K562 (cell line): ENCODE data around the gene BET1L. TPM values are rescaled to one million over a fixed set of nuclear protein-coding genes. Genes with fewer than 3 reads are reported as not detected.
A peak's percentile ranks its signal among the peaks of the same experiment; 100 is the strongest.

Source experiments
- ATF6 ChIP-seq: sonication (generic); formaldehyde crosslinking; IDR thresholded peaks from 2 replicates; pipeline ENCODE4 v1.4.0; 2020; ENCODE audit warnings: mild to moderate bottlenecking, missing genetic modification reagents
- CGGBP1 ChIP-seq: fragments of 250-450 bp; sonication (Bioruptor Pico); IDR thresholded peaks from 2 replicates; pipeline ENCODE4 v1.9.0; 2021; ENCODE audit warnings: mild to moderate bottlenecking
- HCFC1 ChIP-seq: IDR thresholded peaks from 2 replicates; pipeline ENCODE4 v1.6.1; 2012; ENCODE audit warnings: low read depth, low read length, improper control_type of control experiment
- ILF3 ChIP-seq: fragments of 450-650 bp; IDR thresholded peaks from 2 replicates; pipeline ENCODE4 v1.6.1; 2018; ENCODE audit warnings: antibody characterized with exemption, mild to moderate bottlenecking, moderate library complexity, borderline replicate concordance
- POLR3G ChIP-seq: IDR thresholded peaks from 2 replicates; pipeline ENCODE4 v1.6.1; 2011; ENCODE audit not compliant: insufficient read length, insufficient replicate concordance; ENCODE audit errors: extremely low read depth
- PRMT5 ChIP-seq: sonication (generic); formaldehyde crosslinking; IDR thresholded peaks from 2 replicates; pipeline ENCODE4 v1.5.0; 2020; ENCODE audit warnings: missing genetic modification reagents
- SOX6 ChIP-seq: fragments of 450-650 bp; IDR thresholded peaks from 2 replicates; pipeline ENCODE4 v1.6.1; 2014; ENCODE audit warnings: mild to moderate bottlenecking
- TARDBP ChIP-seq: fragments of 450-650 bp; IDR thresholded peaks from 2 replicates; pipeline ENCODE4 v1.6.1; 2016
- TCFL5 ChIP-seq: fragments of 250-450 bp; sonication (Bioruptor Pico); conservative IDR thresholded peaks from 2 replicates; pipeline ENCODE4 v1.6.1; 2021; ENCODE audit warnings: mild to moderate bottlenecking, moderate library complexity, matching md5 sums
- ZBTB7A ChIP-seq: IDR thresholded peaks from 2 replicates; pipeline ENCODE4 v1.6.1; 2011; ENCODE audit warnings: low read depth, mild to moderate bottlenecking, low read length, moderate library complexity, borderline replicate concordance; ENCODE audit not compliant: control insufficient read depth
- ZNF212 ChIP-seq: fragments of 450-650 bp; formaldehyde crosslinking; IDR thresholded peaks from 2 replicates; pipeline ENCODE4 v1.4.0; 2020; ENCODE audit warnings: mild to moderate bottlenecking
- ZNF324 ChIP-seq: fragments of 250-450 bp; sonication (Bioruptor Pico); IDR thresholded peaks from 2 replicates; pipeline ENCODE4 v1.4.0; 2020; ENCODE audit warnings: mild to moderate bottlenecking
- polyA plus RNA-seq, 8 experiments: library from polyadenylated mRNA; depleted of rRNA in 4 of 8; stranded (reverse) in 5 of 8; unstranded in 3 of 8; fragments of >200 nt; fragmentation: Nextera tagmentation in 2 of 8; fragmentation: Illumina TruSeq in 1 of 8; extraction: Ambion mirVana in 2 of 8; extraction: Trizol in 1 of 8; gene quantifications; 2 replicates each; pipeline versions ENCODE4 v1.2.1 to v1.2.3, GENCODE V29; 2011 to 2014; ENCODE audit warnings: inconsistent platforms in 1 of 8, missing spikeins in 1 of 8
- total RNA-seq, 7 experiments: library from RNA; depleted of rRNA in 6 of 7; stranded (reverse); fragments of >200 nt in 6 of 7; fragmentation: Illumina TruSeq in 2 of 7; extraction: Trizol in 2 of 7; gene quantifications; 2 replicates each; pipeline versions ENCODE4 v1.2.1 to v1.2.3, GENCODE V29; 2011 to 2021; ENCODE audit warnings: low replicate concordance in 1 of 7
- TF ChIP-seq, protein P1 (sequence below), 2 experiments: fragments of 450-650 bp; IDR thresholded peaks; 2 replicates each; pipeline ENCODE4 v1.6.1; 2016; ENCODE audit warnings: mild to moderate bottlenecking in 2 of 2, borderline replicate concordance in 1 of 2, low read depth in 1 of 2, moderate library complexity in 1 of 2
- TF ChIP-seq, protein P2 (sequence below): fragments of 450-650 bp; formaldehyde crosslinking; IDR thresholded peaks from 2 replicates; pipeline ENCODE4 v1.4.0; 2020; ENCODE audit warnings: mild to moderate bottlenecking, mixed read lengths

Gene BET1L
- total and polyA plus RNA-seq, 9 of the 15 experiments (the other 6 are each of a cell fraction or from before 2014, with no cell fraction given): 9.9 to 69.1 (median 19.9) TPM

- TF ChIP-seq, protein P1, sequence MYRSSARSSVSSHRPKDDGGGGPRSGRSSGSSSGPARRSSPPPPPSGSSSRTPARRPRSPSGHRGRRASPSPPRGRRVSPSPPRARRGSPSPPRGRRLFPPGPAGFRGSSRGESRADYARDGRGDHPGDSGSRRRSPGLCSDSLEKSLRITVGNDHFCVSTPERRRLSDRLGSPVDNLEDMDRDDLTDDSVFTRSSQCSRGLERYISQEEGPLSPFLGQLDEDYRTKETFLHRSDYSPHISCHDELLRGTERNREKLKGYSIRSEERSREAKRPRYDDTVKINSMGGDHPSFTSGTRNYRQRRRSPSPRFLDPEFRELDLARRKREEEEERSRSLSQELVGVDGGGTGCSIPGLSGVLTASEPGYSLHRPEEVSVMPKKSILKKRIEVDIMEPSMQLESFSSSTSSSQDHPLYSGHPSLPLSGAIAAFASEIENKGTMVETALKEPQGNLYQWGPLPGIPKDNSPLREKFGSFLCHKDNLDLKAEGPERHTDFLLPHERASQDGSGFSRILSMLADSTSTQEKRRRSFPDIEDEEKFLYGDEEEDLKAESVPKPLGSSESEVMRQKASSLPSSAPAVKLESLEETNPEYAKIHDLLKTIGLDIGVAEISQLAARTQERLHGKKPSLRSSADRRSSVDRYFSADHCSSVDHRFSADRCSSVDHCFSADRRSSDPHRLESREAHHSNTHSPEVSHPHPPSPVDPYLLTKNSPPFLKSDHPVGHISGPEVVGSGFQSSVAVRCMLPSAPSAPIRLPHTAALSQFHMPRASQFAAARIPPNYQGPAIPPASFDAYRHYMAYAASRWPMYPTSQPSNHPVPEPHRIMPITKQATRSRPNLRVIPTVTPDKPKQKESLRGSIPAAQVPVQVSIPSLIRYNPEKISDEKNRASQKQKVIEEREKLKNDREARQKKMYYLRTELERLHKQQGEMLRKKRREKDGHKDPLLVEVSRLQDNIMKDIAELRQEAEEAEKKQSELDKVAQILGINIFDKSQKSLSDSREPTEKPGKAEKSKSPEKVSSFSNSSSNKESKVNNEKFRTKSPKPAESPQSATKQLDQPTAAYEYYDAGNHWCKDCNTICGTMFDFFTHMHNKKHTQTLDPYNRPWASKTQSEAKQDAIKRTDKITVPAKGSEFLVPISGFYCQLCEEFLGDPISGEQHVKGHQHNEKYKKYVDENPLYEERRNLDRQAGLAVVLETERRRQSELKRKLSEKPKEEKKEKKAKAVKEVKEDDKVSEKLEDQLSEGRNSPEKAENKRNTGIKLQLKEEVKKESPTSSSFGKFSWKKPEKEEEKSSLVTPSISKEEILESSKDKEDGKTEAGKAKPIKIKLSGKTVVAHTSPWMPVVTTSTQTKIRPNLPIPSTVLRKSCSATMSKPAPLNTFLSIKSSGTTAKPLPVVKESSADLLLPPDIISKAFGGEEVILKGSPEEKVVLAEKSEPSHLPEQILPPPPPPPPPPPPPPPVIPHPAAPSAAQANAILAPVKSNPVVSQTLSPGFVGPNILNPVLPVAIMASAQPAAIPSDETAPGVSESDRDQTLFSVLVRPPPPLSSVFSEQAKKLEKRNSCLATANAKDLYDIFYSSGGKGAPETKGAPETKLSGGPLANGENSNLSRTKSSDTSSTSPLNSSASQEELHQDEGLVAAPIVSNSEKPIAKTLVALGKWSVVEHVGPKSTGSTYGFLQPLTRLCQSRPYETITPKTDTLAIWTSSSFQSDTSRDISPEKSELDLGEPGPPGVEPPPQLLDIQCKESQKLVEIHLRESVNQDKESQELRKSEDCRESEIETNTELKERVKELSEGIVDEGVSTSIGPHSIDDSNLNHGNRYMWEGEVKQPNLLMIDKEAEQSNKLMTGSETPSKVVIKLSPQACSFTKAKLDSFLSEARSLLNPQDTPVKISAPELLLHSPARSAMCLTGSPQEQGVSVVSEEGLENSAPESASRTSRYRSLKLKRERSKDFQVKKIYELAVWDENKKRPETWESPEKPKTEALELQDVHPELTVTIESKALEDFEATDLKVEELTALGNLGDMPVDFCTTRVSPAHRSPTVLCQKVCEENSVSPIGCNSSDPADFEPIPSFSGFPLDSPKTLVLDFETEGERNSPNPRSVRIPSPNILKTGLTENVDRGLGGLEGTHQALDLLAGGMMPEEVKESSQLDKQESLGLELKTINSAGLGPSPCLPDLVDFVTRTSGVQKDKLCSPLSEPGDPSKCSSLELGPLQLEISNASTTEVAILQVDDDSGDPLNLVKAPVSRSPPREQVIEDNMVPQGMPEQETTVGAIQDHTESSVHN (IDR thresholded peaks at IDR 0.05; ENCODE audit: borderline replicate concordance in 1 of 2, low read depth in 1 of 2): no peak
- no peak for TF ChIP-seq ZNF212
- TF ChIP-seq TARDBP: no peak
- TF ChIP-seq ZNF324: no peak
- TF ChIP-seq, protein P2, sequence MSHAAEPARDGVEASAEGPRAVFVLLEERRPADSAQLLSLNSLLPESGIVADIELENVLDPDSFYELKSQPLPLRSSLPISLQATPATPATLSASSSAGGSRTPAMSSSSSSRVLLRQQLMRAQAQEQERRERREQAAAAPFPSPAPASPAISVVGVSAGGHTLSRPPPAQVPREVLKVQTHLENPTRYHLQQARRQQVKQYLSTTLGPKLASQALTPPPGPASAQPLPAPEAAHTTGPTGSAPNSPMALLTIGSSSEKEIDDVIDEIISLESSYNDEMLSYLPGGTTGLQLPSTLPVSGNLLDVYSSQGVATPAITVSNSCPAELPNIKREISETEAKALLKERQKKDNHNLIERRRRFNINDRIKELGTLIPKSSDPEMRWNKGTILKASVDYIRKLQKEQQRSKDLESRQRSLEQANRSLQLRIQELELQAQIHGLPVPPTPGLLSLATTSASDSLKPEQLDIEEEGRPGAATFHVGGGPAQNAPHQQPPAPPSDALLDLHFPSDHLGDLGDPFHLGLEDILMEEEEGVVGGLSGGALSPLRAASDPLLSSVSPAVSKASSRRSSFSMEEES (CRISPR knock-in tag): no peak
- peak; percentile 74; the same call in 1 of the 2 replicates for TF ChIP-seq PRMT5 (CRISPR knock-in tag)
- TF ChIP-seq CGGBP1 (CRISPR knock-in tag): no peak
- TF ChIP-seq HCFC1: no peak
- TF ChIP-seq POLR3G: no peak
- peak; percentile 68; the same call in 1 of the 2 replicates for TF ChIP-seq ILF3
- TF ChIP-seq TCFL5 (CRISPR knock-in tag): no peak
- TF ChIP-seq SOX6: no peak
- no peak for TF ChIP-seq ATF6
- TF ChIP-seq ZBTB7A: peak; percentile 29; the same call in 1 of the 2 replicates
Measured at GRCh38 chr11:206526-207207, 532 bp downstream of the BET1L start (continued).
